Esophagus muscularis mucosa (tissue), 3 donors: ENCODE data around the gene COL5A1.

Experiments
- CTCF ChIP-seq, 3 experiments: fragments of 200-600 bp in 2 of 3; fragments of 450-650 bp in 1 of 3; sonication (generic) in 2 of 3; IDR thresholded peaks; one replicate each; pipeline ENCODE4 v1.5.1; 2017 to 2019; ENCODE audit warnings: antibody characterized with exemption in 3 of 3, mild to moderate bottlenecking in 2 of 3, moderate library complexity in 1 of 3
- POLR2A ChIP-seq: fragments of 450-650 bp; IDR thresholded peaks from one replicate; pipeline ENCODE4 v1.6.1; 2017; ENCODE audit warnings: antibody characterized with exemption, moderate library complexity, mild to moderate bottlenecking, low read depth

GRCh38 chr9:134863941-134864820 lies 222.6 kb downstream of the COL5A1 start:
- TF ChIP-seq POLR2A (no peak), CTCF (IDR thresholded peaks at IDR 0.05) (no peak)
